Colonic mucosa (tissue), 4 donors: Measurements from ENCODE around the gene ARID1B. TPM values are rescaled to one million over a fixed set of nuclear protein-coding genes. Genes with fewer than 3 reads are reported as not detected.

ENCODE experiments used
- DNase-seq: peaks from one replicate; pipeline ENCODE4 v3.0.0-alpha.2; 2020
- H3K27ac ChIP-seq: fragments of 200-600 bp; one replicate; pipeline ENCODE4 v1.8.0; 2021
- H3K27me3 ChIP-seq: fragments of 200-600 bp; one replicate; pipeline ENCODE4 v1.8.0; 2021
- H3K36me3 ChIP-seq: fragments of 200-600 bp; one replicate; pipeline ENCODE4 v1.8.0; 2021
- H3K4me1 ChIP-seq: fragments of 200-600 bp; one replicate; pipeline ENCODE4 v1.8.0; 2021; ENCODE audit warnings: mild to moderate bottlenecking
- H3K4me3 ChIP-seq: fragments of 200-600 bp; one replicate; pipeline ENCODE4 v1.8.0; 2021
- H3K9ac ChIP-seq, 2 donors: one replicate each; pipeline ENCODE4 v1.7.0; 2013; ENCODE audit warnings: control low read depth in 2 of 2, low read depth in 2 of 2, low read length in 2 of 2
- H3K9me3 ChIP-seq: fragments of 200-600 bp; one replicate; pipeline ENCODE4 v1.8.0; 2021
- intact Hi-C: fragments of 100-400 bp; cut with DNase I; formaldehyde crosslinking; loops from one replicate; pipeline ENCODE4 v1.14.1; 2022
- total RNA-seq, 2 donors: library from RNA; stranded (reverse); fragmentation: NEBNext Ultra II Directional in 1 of 2; extraction: Animal tissue kit (Norgen Biotek cat#: 25700) in 1 of 2; gene quantifications; one replicate each; pipeline ENCODE4 v1.2.1, GENCODE V29; 2021
- TF ChIP-seq, protein P1 (sequence below): fragments of 200-600 bp; IDR thresholded peaks from one replicate; pipeline ENCODE4 v1.8.0; 2022; ENCODE audit warnings: antibody characterized with exemption, mild to moderate bottlenecking
- donor health status: healthy.
- donor health status: DM: no; HTN: no; CAD: no.
- donor health status: DM: no; HTN: no; CAD: no.

ARID1B gene
- total RNA-seq, 2 donors from 2014 or later: 61.3 to 71.5 TPM

DNA sequence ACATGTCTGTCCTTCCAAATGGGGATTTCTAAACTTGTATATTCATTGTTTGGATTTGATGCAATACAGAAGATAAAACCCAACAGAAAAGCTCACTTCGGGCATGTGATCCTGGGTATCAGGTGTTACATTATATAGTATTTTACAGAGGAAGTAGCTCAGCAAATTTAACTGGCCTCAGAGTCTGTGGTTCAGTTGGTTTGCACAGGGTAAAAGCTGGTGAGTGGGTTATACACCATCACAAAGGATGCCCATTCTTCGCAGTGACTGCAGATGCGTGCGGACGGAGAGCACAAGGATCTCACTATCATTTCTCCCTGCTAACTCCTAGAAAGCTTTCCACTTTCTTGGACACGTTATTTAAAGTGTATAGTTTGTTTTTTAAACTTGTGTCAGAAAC is 309.5 kb downstream of the ARID1B start:
- H3K4me1 ChIP-seq: no peaks in the 10 kb centered on the region
- H3K27ac ChIP-seq: no peak overlapping the region
- H3K36me3 ChIP-seq: no peaks in the 10 kb centered on the region
- no peak overlapping the region for H3K9ac ChIP-seq
- no peak overlapping the region for H3K4me3 ChIP-seq
- DNase-seq: no peak
- H3K27me3 ChIP-seq: no peaks in the 10 kb centered on the region
- no peaks in the 10 kb centered on the region for H3K9me3 ChIP-seq
- intact Hi-C loops: no loop called here
- TF ChIP-seq, protein P1, sequence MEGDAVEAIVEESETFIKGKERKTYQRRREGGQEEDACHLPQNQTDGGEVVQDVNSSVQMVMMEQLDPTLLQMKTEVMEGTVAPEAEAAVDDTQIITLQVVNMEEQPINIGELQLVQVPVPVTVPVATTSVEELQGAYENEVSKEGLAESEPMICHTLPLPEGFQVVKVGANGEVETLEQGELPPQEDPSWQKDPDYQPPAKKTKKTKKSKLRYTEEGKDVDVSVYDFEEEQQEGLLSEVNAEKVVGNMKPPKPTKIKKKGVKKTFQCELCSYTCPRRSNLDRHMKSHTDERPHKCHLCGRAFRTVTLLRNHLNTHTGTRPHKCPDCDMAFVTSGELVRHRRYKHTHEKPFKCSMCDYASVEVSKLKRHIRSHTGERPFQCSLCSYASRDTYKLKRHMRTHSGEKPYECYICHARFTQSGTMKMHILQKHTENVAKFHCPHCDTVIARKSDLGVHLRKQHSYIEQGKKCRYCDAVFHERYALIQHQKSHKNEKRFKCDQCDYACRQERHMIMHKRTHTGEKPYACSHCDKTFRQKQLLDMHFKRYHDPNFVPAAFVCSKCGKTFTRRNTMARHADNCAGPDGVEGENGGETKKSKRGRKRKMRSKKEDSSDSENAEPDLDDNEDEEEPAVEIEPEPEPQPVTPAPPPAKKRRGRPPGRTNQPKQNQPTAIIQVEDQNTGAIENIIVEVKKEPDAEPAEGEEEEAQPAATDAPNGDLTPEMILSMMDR: no peak

DNA sequence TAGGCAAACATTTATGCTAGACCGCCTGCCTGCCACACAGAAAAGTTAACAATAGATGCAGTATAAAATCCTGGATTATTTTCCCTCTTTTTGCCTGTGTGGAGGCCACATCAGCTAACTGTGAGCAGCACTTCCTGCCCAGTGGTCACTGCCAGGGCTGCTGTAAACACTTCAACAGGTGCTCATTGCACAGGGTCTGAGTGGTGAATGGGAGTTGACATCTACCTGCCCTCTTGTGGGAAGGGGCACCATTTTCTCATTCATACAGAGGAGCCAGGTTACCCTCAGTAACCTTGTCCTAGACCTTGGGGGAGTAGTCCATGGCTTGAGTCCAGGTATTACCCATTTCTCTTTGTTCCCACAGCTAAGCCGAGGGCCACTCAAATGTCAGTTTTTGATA is 310.8 kb downstream of the ARID1B start:
- intact Hi-C loops: no loop called here
- no peak for DNase-seq
- no peak overlapping the region for H3K9ac ChIP-seq

DNA sequence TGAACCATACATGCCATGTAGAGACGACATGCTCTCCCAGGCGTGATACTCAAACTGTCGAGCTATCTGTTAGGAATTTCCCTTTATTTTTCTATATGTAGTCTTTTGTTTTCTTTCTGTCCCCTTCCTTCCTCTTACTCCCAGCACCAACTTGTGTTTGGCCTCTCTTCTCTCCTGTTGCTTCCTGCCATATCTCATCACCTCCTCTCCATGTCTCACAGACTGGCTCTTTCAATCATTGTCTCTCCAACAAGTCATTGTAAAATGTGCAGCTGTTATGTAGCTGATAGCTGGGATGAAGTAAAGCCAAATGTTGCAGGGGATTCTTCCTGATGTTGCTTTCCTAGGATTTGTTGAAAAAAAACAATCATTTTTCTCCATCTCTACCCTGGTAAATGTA is 311.7 kb downstream of the ARID1B start:
- Histone ChIP-seq H3K4me3 (no peak overlapping the region), H3K27me3 (no peaks in the 10 kb centered on the region), H3K27ac (no peak overlapping the region), H3K36me3 (no peaks in the 10 kb centered on the region), H3K4me1 (no peaks in the 10 kb centered on the region), H3K9ac (no peak overlapping the region), H3K9me3 (no peaks in the 10 kb centered on the region)
- no peak for DNase-seq
- TF ChIP-seq, protein P1: no peak
- intact Hi-C loops: no loop called here

More for the DNA sequence above, 310.8 kb downstream of the ARID1B start:
- Histone ChIP-seq H3K9me3 (no peaks in the 10 kb centered on the region), H3K4me3 (no peak overlapping the region), H3K27ac (no peak overlapping the region), H3K36me3 (no peaks in the 10 kb centered on the region), H3K4me1 (no peaks in the 10 kb centered on the region), H3K27me3 (no peaks in the 10 kb centered on the region)
- TF ChIP-seq, protein P1: no peak

DNA sequence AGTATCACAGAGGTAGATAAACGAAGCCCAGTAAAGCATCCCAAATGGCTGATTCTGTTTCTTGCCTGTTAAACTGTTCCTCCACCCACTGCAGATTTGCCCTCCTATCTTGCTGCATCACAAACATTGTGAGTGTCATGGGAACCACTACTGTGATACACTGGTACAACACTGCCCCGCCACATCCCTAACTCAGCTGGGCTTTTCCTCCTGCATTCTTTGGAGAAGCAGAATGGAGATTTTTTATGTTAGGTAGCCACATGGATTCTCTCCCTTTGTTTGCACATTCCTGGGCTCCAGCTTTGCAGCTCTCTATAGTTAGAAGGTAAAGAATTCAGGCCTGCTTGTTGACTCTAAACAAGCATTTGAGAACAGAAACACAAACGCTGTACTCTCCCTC is 312.1 kb downstream of the ARID1B start:
- intact Hi-C loops: no loop called here
- Histone ChIP-seq H3K27me3 (no peaks in the 10 kb centered on the region), H3K9ac (no peak overlapping the region), H3K9me3 (no peaks in the 10 kb centered on the region), H3K4me3 (no peak overlapping the region), H3K36me3 (no peaks in the 10 kb centered on the region), H3K27ac (no peak overlapping the region), H3K4me1 (no peaks in the 10 kb centered on the region)
- no peak for DNase-seq
- TF ChIP-seq, protein P1: no peak

DNA sequence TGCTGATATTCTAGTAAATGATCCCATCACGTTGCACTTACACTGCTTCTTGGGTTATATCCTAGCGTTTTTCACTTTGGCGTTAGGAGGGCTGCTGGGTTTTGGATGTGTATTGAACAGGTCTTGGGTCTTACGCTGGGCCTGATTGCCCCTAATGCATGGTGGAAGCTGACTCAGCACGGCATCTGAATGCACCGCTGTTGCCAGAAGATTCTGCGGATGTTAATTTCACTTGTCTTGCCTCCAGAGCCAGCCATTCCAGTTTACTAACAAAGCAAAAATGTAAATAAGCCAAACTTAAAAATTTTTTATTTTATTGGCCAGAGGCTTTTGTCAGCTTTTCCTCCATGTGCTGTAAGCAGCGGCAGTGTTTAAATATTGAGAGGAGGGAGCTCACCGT is 312.7 kb downstream of the ARID1B start:
- intact Hi-C loops: no loop called here
- TF ChIP-seq, protein P1: no peak
- no peak overlapping the region for H3K9ac ChIP-seq
- no peaks in the 10 kb centered on the region for H3K36me3 ChIP-seq
- H3K4me3 ChIP-seq: no peak overlapping the region
- no peak overlapping the region for H3K27ac ChIP-seq
- H3K9me3 ChIP-seq: no peaks in the 10 kb centered on the region
- no peaks in the 10 kb centered on the region for H3K4me1 ChIP-seq
- no peak for DNase-seq
- H3K27me3 ChIP-seq: no peaks in the 10 kb centered on the region

DNA sequence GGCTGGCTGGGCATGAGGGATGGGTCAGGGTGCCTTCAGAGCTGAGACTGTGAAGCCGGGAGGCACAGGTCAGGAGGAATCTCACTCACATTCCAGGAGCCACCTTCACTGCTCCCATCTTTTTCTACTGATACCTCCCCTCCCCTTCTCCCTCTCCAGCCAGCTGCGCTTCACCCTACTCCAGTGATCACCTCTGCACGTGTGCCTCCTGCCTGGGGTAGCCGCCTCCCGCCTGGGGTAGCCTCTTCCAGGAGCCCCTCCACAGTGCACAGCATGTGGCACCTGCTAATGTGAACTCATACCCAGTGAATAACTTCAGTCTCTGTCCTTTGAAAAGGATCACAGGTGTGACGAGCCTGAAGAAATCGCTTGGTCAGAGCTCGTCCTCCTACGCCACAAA is 313.6 kb downstream of the ARID1B start:
- TF ChIP-seq, protein P1: no peak
- no peaks in the 10 kb centered on the region for H3K27me3 ChIP-seq
- no peak overlapping the region for H3K4me3 ChIP-seq
- H3K36me3 ChIP-seq: no peaks in the 10 kb centered on the region
- H3K9ac ChIP-seq: no peak overlapping the region
- no peak for DNase-seq
- intact Hi-C loops: no loop called here
- no peaks in the 10 kb centered on the region for H3K4me1 ChIP-seq
- no peak overlapping the region for H3K27ac ChIP-seq
- no peaks in the 10 kb centered on the region for H3K9me3 ChIP-seq
